ENCODE measurements around the gene WDR43. TPM values are rescaled to one million over a fixed set of nuclear protein-coding genes. Genes with fewer than 3 reads are reported as not detected.

Gene WDR43
- total and polyA plus RNA-seq, 2 donors from 2014 or later, result 9.6 to 40.5 TPM

GRCh38 chr2:28997237-28997846 is 102.9 kb downstream of the WDR43 start:
- Histone ChIP-seq H3K27me3 (ENCODE audit: control insufficient read depth, insufficient read depth, low read length) (no peaks in the 10 kb centered on the region), H3K4me3 (ENCODE audit: low read length in 3 of 3) (no peak overlapping the region), H3K9ac (ENCODE audit: low read length in 3 of 3) (no peak overlapping the region), H3K27ac (ENCODE audit: low read depth in 2 of 2, low read length in 2 of 2) (no peak overlapping the region), H3K9me3 (ENCODE audit: control insufficient read depth in 2 of 3, insufficient read depth in 1 of 3, low read length in 3 of 3) (no peaks in the 10 kb centered on the region), H3K36me3 (ENCODE audit: control insufficient read depth in 2 of 3, insufficient read depth in 3 of 3, low read length in 3 of 3) (no peaks in the 10 kb centered on the region), H3K4me1 (ENCODE audit: control insufficient read depth in 2 of 3, insufficient read depth in 2 of 3, low read depth in 1 of 3, low read length in 3 of 3) (peaks cover 0 to 2% (median 0%) of the 10 kb centered on the region in 3 donors)
- DNase-seq (peak in 1 of 5 donors; percentile 83), FAIRE-seq (no peak)
- no peak for TF ChIP-seq CTCF (IDR thresholded peaks at IDR 0.05; ENCODE audit: borderline replicate concordance, extremely low read depth, insufficient read depth)
- intact Hi-C loops (cut with DNase I), result no loop called here

Other genes starting within 250 kb of the WDR43 start
- 358 TPM for gene PPP1CB, start 142.8 kb upstream of the WDR43 start, total RNA-seq
- gene PPP1CB, start 142.8 kb upstream of the WDR43 start, polyA plus RNA-seq (ENCODE audit: insufficient read depth, low read depth, low replicate concordance), result 63.3 TPM
- gene SPDYA, start 83.8 kb upstream of the WDR43 start, total RNA-seq, result 1.6 TPM
- gene SPDYA, start 83.8 kb upstream of the WDR43 start, polyA plus RNA-seq (ENCODE audit: insufficient read depth, low read depth, low replicate concordance), result not detected
- 14.4 TPM for gene TRMT61B, start 24.4 kb upstream of the WDR43 start, total RNA-seq
- gene TRMT61B, start 24.4 kb upstream of the WDR43 start, polyA plus RNA-seq (ENCODE audit: insufficient read depth, low read depth, low replicate concordance), result 18.4 TPM
- gene TOGARAM2, start 86.6 kb downstream of the WDR43 start, total RNA-seq, result 0.60 TPM
- gene TOGARAM2, start 86.6 kb downstream of the WDR43 start, polyA plus RNA-seq (ENCODE audit: insufficient read depth, low read depth, low replicate concordance), result 1.4 TPM
- not detected for gene PCARE, start 179.9 kb downstream of the WDR43 start, total RNA-seq
- 1.3 TPM for gene PCARE, start 179.9 kb downstream of the WDR43 start, polyA plus RNA-seq (ENCODE audit: insufficient read depth, low read depth, low replicate concordance)
- 18.1 TPM for gene CLIP4, start 220.7 kb downstream of the WDR43 start, total RNA-seq
- 7.8 TPM for gene CLIP4, start 220.7 kb downstream of the WDR43 start, polyA plus RNA-seq (ENCODE audit: insufficient read depth, low read depth, low replicate concordance)